PC-3 (cell line): ENCODE data around the gene CHSY1. TPM values are rescaled to one million over a fixed set of nuclear protein-coding genes. Genes with fewer than 3 reads are reported as not detected.

Source experiments
- ATAC-seq: fragments of 200-7000 bp; cut with Tn5 transposase; 2 replicates; pipeline ENCODE4 v1.9.1; 2020; ENCODE audit warnings: mild to moderate bottlenecking, moderate library complexity
- BruUV-seq: library from RNA; stranded (reverse); fragments of 400-500 nt; replicated peaks from 2 replicates; lab custom pipeline; 2021; lab: Mats Ljungman, UMichigan
- CTCF ChIA-PET: fragments of 300-600 bp; sonication (Branson Sonifier 250); formaldehyde crosslinking; loops from one replicate; lab custom pipeline; 2022; ENCODE audit warnings: antibody characterized with exemption; lab: Charles Lee
- POLR2A ChIA-PET: fragments of 300-600 bp; sonication (Branson Sonifier 250); formaldehyde crosslinking; loops from one replicate; lab custom pipeline; 2022; ENCODE audit warnings: antibody characterized with exemption; ENCODE audit not compliant: unreplicated experiment; lab: Charles Lee
- DNase-seq: peaks from one replicate; pipeline ENCODE4 v3.0.0-alpha.2; 2015
- H2AFZ ChIP-seq: fragments of 300-600 bp; sonication (generic); 2 replicates; pipeline ENCODE4 v1.6.0; 2016; ENCODE audit warnings: antibody characterized with exemption, low read length
- H3F3A ChIP-seq: fragments of 300-600 bp; sonication (generic); one replicate; pipeline ENCODE4 v1.6.0; 2017; ENCODE audit warnings: antibody characterized with exemption, low read length, control low read depth, mild to moderate bottlenecking; ENCODE audit not compliant: unreplicated experiment
- H3K27ac ChIP-seq: fragments of 300-600 bp; sonication (generic); 2 replicates; pipeline ENCODE4 v1.5.1; 2016; ENCODE audit warnings: mild to moderate bottlenecking, low read length
- H3K27me3 ChIP-seq: fragments of 300-600 bp; sonication (generic); 2 replicates; pipeline ENCODE4 v1.6.1; 2016; ENCODE audit warnings: low read length, mixed read lengths
- H3K36me3 ChIP-seq: fragments of 300-600 bp; sonication (generic); 2 replicates; pipeline ENCODE4 v1.6.1; 2016; ENCODE audit warnings: low read depth, mixed run types, low read length, mixed read lengths
- H3K4me1 ChIP-seq: fragments of 300-600 bp; sonication (generic); 2 replicates; pipeline ENCODE4 v1.5.1; 2016; ENCODE audit warnings: low read length; ENCODE audit not compliant: insufficient read depth
- H3K4me2 ChIP-seq: fragments of 300-600 bp; sonication (generic); 2 replicates; pipeline ENCODE4 v1.6.0; 2016; ENCODE audit warnings: low read length
- H3K4me3 ChIP-seq: fragments of 300-600 bp; sonication (generic); 2 replicates; pipeline ENCODE4 v1.5.1; 2016; ENCODE audit warnings: mild to moderate bottlenecking, low read length, mixed read lengths
- H3K79me2 ChIP-seq: fragments of 300-600 bp; sonication (generic); 2 replicates; pipeline ENCODE4 v1.6.1; 2017; ENCODE audit warnings: low read length, mixed read lengths
- H3K9ac ChIP-seq: fragments of 300-600 bp; sonication (generic); 2 replicates; pipeline ENCODE4 v1.6.0; 2016; ENCODE audit warnings: mild to moderate bottlenecking, low read length
- H3K9me2 ChIP-seq: fragments of 300-600 bp; sonication (generic); replicated peaks from 2 replicates; pipeline ENCODE4 v1.6.1; 2016; ENCODE audit warnings: mixed run types, low read length, mixed read lengths
- H3K9me3 ChIP-seq: fragments of 300-600 bp; sonication (generic); 2 replicates; pipeline ENCODE4 v1.6.1; 2016; ENCODE audit warnings: low read length, mixed read lengths
- H4K20me1 ChIP-seq: fragments of 300-600 bp; sonication (generic); 2 replicates; pipeline ENCODE4 v1.6.1; 2016; ENCODE audit warnings: low read length, mixed read lengths
- CTCF ChIP-seq: fragments of 300-600 bp; sonication (generic); conservative IDR thresholded peaks from 2 replicates; pipeline ENCODE4 v1.5.1; 2017; ENCODE audit warnings: antibody characterized with exemption, low read depth, mild to moderate bottlenecking, low read length
- EZH2 ChIP-seq: fragments of 300-600 bp; sonication (generic); IDR thresholded peaks from one replicate; pipeline ENCODE4 v1.6.1; 2017; ENCODE audit warnings: antibody characterized with exemption, mild to moderate bottlenecking, low read length; ENCODE audit not compliant: unreplicated experiment
- EZH2phosphoT487 ChIP-seq: fragments of 300-600 bp; sonication (generic); IDR thresholded peaks from 2 replicates; pipeline ENCODE4 v1.6.1; 2018; ENCODE audit warnings: mild to moderate bottlenecking, antibody characterized with exemption, low read length, borderline replicate concordance
- intact Hi-C: fragments of 100-400 bp; cut with micrococcal nuclease; formaldehyde crosslinking; loops from 2 replicates; pipeline ENCODE4 v1.9.0; 2023
- total RNA-seq: library from RNA; depleted of rRNA; stranded (reverse); fragments of >200 nt; gene quantifications from 2 replicates; pipeline ENCODE4 v1.2.3, GENCODE V29; 2014

The CHSY1 gene
- total RNA-seq, 1 experiment from 2014 or later: 13.8 TPM

GRCh38 chr15:101145362-101145761 lies 106.5 kb downstream of the CHSY1 start:
- intact Hi-C loops: no loop called here
- H3K27me3 ChIP-seq: no peaks in the 10 kb centered on the region
- H3K4me3 ChIP-seq: no peak overlapping the region
- H3F3A ChIP-seq: no peaks in the 10 kb centered on the region
- H3K9me3 ChIP-seq: no peaks in the 10 kb centered on the region
- CTCF ChIA-PET: no interaction called here
- DNase-seq: no peak
- H3K9ac ChIP-seq: no peak overlapping the region
- no peak overlapping the region for H3K4me2 ChIP-seq
- no peaks in the 10 kb centered on the region for H3K4me1 ChIP-seq
- no peak for ATAC-seq
- H4K20me1 ChIP-seq: no peaks in the 10 kb centered on the region
- H3K36me3 ChIP-seq: no peaks in the 10 kb centered on the region
- H3K27ac ChIP-seq: no peak overlapping the region
- H2AFZ ChIP-seq: no peak overlapping the region
- BruUV-seq: no TSS peak
- no peaks in the 10 kb centered on the region for H3K79me2 ChIP-seq
- TF ChIP-seq EZH2phosphoT487: no peak
- no peak for TF ChIP-seq CTCF
- no peak for TF ChIP-seq EZH2
- POLR2A ChIA-PET: no interaction called here
- no peaks in the 10 kb centered on the region for H3K9me2 ChIP-seq

GRCh38 chr15:101143321-101143720 lies 108.5 kb downstream of the CHSY1 start:
- ChIA-PET CTCF (interaction anchor here (0.6 kb wide), 1 partner anchor 9 kb away, joined by 5 read pairs; no protein-coding TSS in a partner anchor), POLR2A (no interaction called here)
- no peak overlapping the region for H3K4me2 ChIP-seq
- H2AFZ ChIP-seq: no peak overlapping the region
- H3K4me1 ChIP-seq: no peaks in the 10 kb centered on the region
- intact Hi-C loops: no loop called here
- no peaks in the 10 kb centered on the region for H3K27me3 ChIP-seq
- TF ChIP-seq CTCF: no peak
- no peak for TF ChIP-seq EZH2phosphoT487
- TF ChIP-seq EZH2: no peak
- H3K9me3 ChIP-seq: no peaks in the 10 kb centered on the region
- no peaks in the 10 kb centered on the region for H3K79me2 ChIP-seq
- no peak overlapping the region for H3K4me3 ChIP-seq
- H3K27ac ChIP-seq: no peak overlapping the region
- no peak for DNase-seq
- no peak for ATAC-seq
- no peak overlapping the region for H3K9ac ChIP-seq
- no peaks in the 10 kb centered on the region for H3K9me2 ChIP-seq
- no TSS peak for BruUV-seq
- no peaks in the 10 kb centered on the region for H3F3A ChIP-seq
- H3K36me3 ChIP-seq: no peaks in the 10 kb centered on the region
- no peaks in the 10 kb centered on the region for H4K20me1 ChIP-seq

GRCh38 chr15:101142711-101143110 lies 109.1 kb downstream of the CHSY1 start:
- H3K79me2 ChIP-seq: no peaks in the 10 kb centered on the region
- POLR2A ChIA-PET: no interaction called here
- no peaks in the 10 kb centered on the region for H3K27me3 ChIP-seq
- TF ChIP-seq EZH2 (no peak), EZH2phosphoT487 (no peak), CTCF (no peak)
- no peaks in the 10 kb centered on the region for H3K36me3 ChIP-seq
- BruUV-seq: no TSS peak
- CTCF ChIA-PET: no interaction called here
- H2AFZ ChIP-seq: no peak overlapping the region
- no peaks in the 10 kb centered on the region for H4K20me1 ChIP-seq
- no peaks in the 10 kb centered on the region for H3K9me3 ChIP-seq
- intact Hi-C loops: no loop called here
- H3K4me2 ChIP-seq: no peak overlapping the region
- DNase-seq: no peak
- H3K9me2 ChIP-seq: no peaks in the 10 kb centered on the region
- H3K4me1 ChIP-seq: no peaks in the 10 kb centered on the region
- no peaks in the 10 kb centered on the region for H3F3A ChIP-seq
- H3K4me3 ChIP-seq: no peak overlapping the region
- no peak overlapping the region for H3K9ac ChIP-seq
- H3K27ac ChIP-seq: no peak overlapping the region
- no peak for ATAC-seq
